SU-DHL-6 (cell line): ENCODE results near the gene UBE2D1.

Experiments used
- H2AFZ ChIP-seq: fragments of 200-600 bp; sonication (generic); 2 replicates; pipeline ENCODE4 v1.6.1; 2014; ENCODE audit warnings: low read depth, mild to moderate bottlenecking, moderate library complexity, mixed read lengths, antibody characterized with exemption, low read length; ENCODE audit not compliant: severe bottlenecking
- H3F3A ChIP-seq: fragments of 200-600 bp; shearing (Covaris generic); 2 replicates; pipeline ENCODE4 v1.6.0; 2016; ENCODE audit warnings: antibody characterized with exemption, mild to moderate bottlenecking; ENCODE audit not compliant: insufficient read depth
- H3K27ac ChIP-seq: fragments of 200-600 bp; sonication (generic); 2 replicates; pipeline ENCODE4 v1.5.1; 2016; ENCODE audit warnings: low read depth, mild to moderate bottlenecking, low read length, moderate library complexity, mixed read lengths
- H3K27me3 ChIP-seq: fragments of 200-600 bp; sonication (generic), shearing (Covaris generic); 2 replicates; pipeline ENCODE4 v1.6.0; 2014; ENCODE audit warnings: mild to moderate bottlenecking, low read length
- H3K36me3 ChIP-seq: fragments of 200-600 bp; sonication (generic); 2 replicates; pipeline ENCODE4 v1.6.1; 2014; ENCODE audit warnings: mild to moderate bottlenecking, low read length, mixed read lengths
- H3K4me2 ChIP-seq: fragments of 300-600, 200-600 bp; shearing (Covaris generic), sonication (generic); 2 replicates; pipeline ENCODE4 v1.6.0; 2014; ENCODE audit warnings: low read length, low read depth, mild to moderate bottlenecking; ENCODE audit not compliant: poor library complexity, severe bottlenecking
- H3K4me3 ChIP-seq: fragments of 200-600 bp; sonication (generic); 2 replicates; pipeline ENCODE4 v1.5.1; 2014; ENCODE audit warnings: antibody characterized with exemption, low read length, mild to moderate bottlenecking, mixed read lengths; ENCODE audit not compliant: insufficient read depth, poor library complexity, severe bottlenecking
- H3K79me2 ChIP-seq: fragments of 200-600 bp; sonication (generic); 2 replicates; pipeline ENCODE4 v1.6.1; 2014; ENCODE audit warnings: mild to moderate bottlenecking, low read length, moderate library complexity; ENCODE audit not compliant: insufficient read depth
- H3K9ac ChIP-seq: fragments of 200-600 bp; sonication (generic); 2 replicates; pipeline ENCODE4 v1.7.0; 2014; ENCODE audit warnings: mild to moderate bottlenecking, low read length
- H3K9me2 ChIP-seq: fragments of 200-600 bp; sonication (generic); replicated peaks from 2 replicates; pipeline ENCODE4 v1.6.1; 2014; ENCODE audit warnings: low read length; ENCODE audit not compliant: insufficient read depth
- H3K9me3 ChIP-seq: fragments of 200-600 bp; sonication (generic); 2 replicates; pipeline ENCODE4 v1.6.1; 2014; ENCODE audit warnings: low read length, mixed read lengths; ENCODE audit not compliant: insufficient read depth
- H4K20me1 ChIP-seq: fragments of 200-600 bp; sonication (generic); 2 replicates; pipeline ENCODE4 v1.6.1; 2014; ENCODE audit warnings: low read depth, mild to moderate bottlenecking, antibody characterized with exemption, low read length, moderate library complexity, mixed read lengths
- EZH2phosphoT487 ChIP-seq: fragments of 200-600 bp; sonication (generic), shearing (Covaris generic); conservative IDR thresholded peaks from 2 replicates; pipeline ENCODE4 v1.6.1; 2018; ENCODE audit warnings: mild to moderate bottlenecking, antibody characterized with exemption, low read length, moderate library complexity, mixed read lengths
- TF ChIP-seq, protein P1 (sequence below): fragments of 200-600 bp; sonication (generic); IDR thresholded peaks from one replicate; pipeline ENCODE4 v1.5.1; 2017; ENCODE audit warnings: antibody characterized with exemption, mild to moderate bottlenecking, low read length, moderate library complexity; ENCODE audit not compliant: insufficient read depth, poor library complexity, severe bottlenecking

UBE2D1 gene

GRCh38 chr10:58352956-58353610 lies 18.3 kb downstream of the UBE2D1 start:
- H3K9me2 ChIP-seq, result no peaks in the 10 kb centered on the region
- H3K9me3 ChIP-seq, result no peaks in the 10 kb centered on the region
- no peaks in the 10 kb centered on the region; the same call in 1 of the 2 replicates for H3K79me2 ChIP-seq
- no peak overlapping the region for H3K4me2 ChIP-seq
- no peaks in the 10 kb centered on the region for H3F3A ChIP-seq
- H2AFZ ChIP-seq, result no peak overlapping the region
- no peaks in the 10 kb centered on the region for H3K27me3 ChIP-seq
- TF ChIP-seq, protein P1, sequence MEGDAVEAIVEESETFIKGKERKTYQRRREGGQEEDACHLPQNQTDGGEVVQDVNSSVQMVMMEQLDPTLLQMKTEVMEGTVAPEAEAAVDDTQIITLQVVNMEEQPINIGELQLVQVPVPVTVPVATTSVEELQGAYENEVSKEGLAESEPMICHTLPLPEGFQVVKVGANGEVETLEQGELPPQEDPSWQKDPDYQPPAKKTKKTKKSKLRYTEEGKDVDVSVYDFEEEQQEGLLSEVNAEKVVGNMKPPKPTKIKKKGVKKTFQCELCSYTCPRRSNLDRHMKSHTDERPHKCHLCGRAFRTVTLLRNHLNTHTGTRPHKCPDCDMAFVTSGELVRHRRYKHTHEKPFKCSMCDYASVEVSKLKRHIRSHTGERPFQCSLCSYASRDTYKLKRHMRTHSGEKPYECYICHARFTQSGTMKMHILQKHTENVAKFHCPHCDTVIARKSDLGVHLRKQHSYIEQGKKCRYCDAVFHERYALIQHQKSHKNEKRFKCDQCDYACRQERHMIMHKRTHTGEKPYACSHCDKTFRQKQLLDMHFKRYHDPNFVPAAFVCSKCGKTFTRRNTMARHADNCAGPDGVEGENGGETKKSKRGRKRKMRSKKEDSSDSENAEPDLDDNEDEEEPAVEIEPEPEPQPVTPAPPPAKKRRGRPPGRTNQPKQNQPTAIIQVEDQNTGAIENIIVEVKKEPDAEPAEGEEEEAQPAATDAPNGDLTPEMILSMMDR, result no peak
- TF ChIP-seq EZH2phosphoT487, result no peak
- 0 out of 2 replicates have a peak, but pooled peaks cover 5% of the 10 kb centered on the region for H4K20me1 ChIP-seq
- no peak overlapping the region for H3K27ac ChIP-seq
- no peak overlapping the region for H3K9ac ChIP-seq
- H3K4me3 ChIP-seq, result no peak overlapping the region
- H3K36me3 ChIP-seq, result no peaks in the 10 kb centered on the region

GRCh38 chr10:58356756-58357155 lies 21.9 kb downstream of the UBE2D1 start:
- Histone ChIP-seq H3K4me3 (no peak overlapping the region), H3F3A (no peaks in the 10 kb centered on the region), H3K9me2 (no peaks in the 10 kb centered on the region), H3K79me2 (no peaks in the 10 kb centered on the region; the same call in 1 of the 2 replicates), H3K27ac (no peak overlapping the region), H3K36me3 (no peaks in the 10 kb centered on the region), H3K9ac (no peak overlapping the region), H2AFZ (no peak overlapping the region), H3K9me3 (no peaks in the 10 kb centered on the region), H3K27me3 (no peaks in the 10 kb centered on the region), H3K4me2 (no peak overlapping the region), H4K20me1 (0 out of 2 replicates have a peak, but pooled peaks cover 5% of the 10 kb centered on the region)
- TF ChIP-seq EZH2phosphoT487, result no peak
- TF ChIP-seq, protein P1, result no peak

GRCh38 chr10:58358314-58358933 lies 23.6 kb downstream of the UBE2D1 start:
- H3K4me2 ChIP-seq, result no peak overlapping the region
- no peaks in the 10 kb centered on the region for H3K9me3 ChIP-seq
- no peaks in the 10 kb centered on the region; the same call in 1 of the 2 replicates for H3F3A ChIP-seq
- H3K36me3 ChIP-seq, result 0 out of 2 replicates have a peak, but pooled peaks cover 2% of the 10 kb centered on the region
- 0 out of 2 replicates have a peak, but pooled peaks cover 5% of the 10 kb centered on the region for H4K20me1 ChIP-seq
- no peaks in the 10 kb centered on the region for H3K79me2 ChIP-seq
- no peak overlapping the region for H3K27ac ChIP-seq
- no peak overlapping the region for H3K4me3 ChIP-seq
- no peaks in the 10 kb centered on the region for H3K9me2 ChIP-seq
- H3K9ac ChIP-seq, result no peak overlapping the region
- no peaks in the 10 kb centered on the region for H3K27me3 ChIP-seq
- H2AFZ ChIP-seq, result no peak overlapping the region
- TF ChIP-seq, protein P1, result no peak
- no peak for TF ChIP-seq EZH2phosphoT487
